Trophoblast cell (in vitro differentiated cells and primary cell): ENCODE measurements around the gene JOSD2.

Experiments
- DNase-seq, 2 donors: peaks; one replicate each; pipeline ENCODE4 v3.0.0-alpha.2; 2016
- H2AFZ ChIP-seq: 2 replicates; pipeline ENCODE4 v1.6.1; 2013; ENCODE audit warnings: low read length, moderate library complexity, mild to moderate bottlenecking; ENCODE audit not compliant: insufficient read depth, poor library complexity
- H2AK5ac ChIP-seq: 2 replicates; pipeline ENCODE4 v1.6.1; 2013; ENCODE audit warnings: mild to moderate bottlenecking, low read length
- H2BK120ac ChIP-seq: 2 replicates; pipeline ENCODE4 v1.6.1; 2013; ENCODE audit warnings: low read length, mild to moderate bottlenecking, moderate library complexity; ENCODE audit not compliant: insufficient read depth, poor library complexity
- H2BK12ac ChIP-seq: 2 replicates; pipeline ENCODE4 v1.6.1; 2013; ENCODE audit warnings: mild to moderate bottlenecking, low read length, moderate library complexity
- H2BK5ac ChIP-seq: 2 replicates; pipeline ENCODE4 v1.6.1; 2013; ENCODE audit warnings: low read length, low read depth, moderate library complexity, mild to moderate bottlenecking; ENCODE audit not compliant: poor library complexity
- H3K14ac ChIP-seq: 2 replicates; pipeline ENCODE4 v1.6.1; 2013; ENCODE audit warnings: mild to moderate bottlenecking, low read length
- H3K18ac ChIP-seq: 2 replicates; pipeline ENCODE4 v1.6.1; 2013; ENCODE audit warnings: mild to moderate bottlenecking, low read length
- H3K23ac ChIP-seq: 2 replicates; pipeline ENCODE4 v1.6.1; 2013; ENCODE audit warnings: low read length
- H3K27ac ChIP-seq: 2 replicates; pipeline ENCODE4 v1.5.1; 2013; ENCODE audit warnings: low read depth, mild to moderate bottlenecking, inconsistent platforms, low read length, moderate library complexity
- H3K27me3 ChIP-seq: 2 replicates; pipeline ENCODE4 v1.6.1; 2013; ENCODE audit warnings: inconsistent platforms, mild to moderate bottlenecking, low read length, moderate library complexity; ENCODE audit not compliant: insufficient read depth
- H3K36me3 ChIP-seq, 2 experiments: 1 replicate in 1 of 2; 2 replicates in 1 of 2; pipeline ENCODE4 v1.6.1; 2013; ENCODE audit warnings: low read length in 2 of 2, mild to moderate bottlenecking in 2 of 2, moderate library complexity in 1 of 2; ENCODE audit not compliant: insufficient read depth in 2 of 2, control insufficient read depth in 1 of 2
- H3K4ac ChIP-seq: 2 replicates; pipeline ENCODE4 v1.6.1; 2013; ENCODE audit warnings: low read depth, mild to moderate bottlenecking, low read length, moderate library complexity
- H3K4me1 ChIP-seq, 2 experiments: 1 replicate in 1 of 2; 2 replicates in 1 of 2; pipeline ENCODE4 v1.6.1; 2013; ENCODE audit warnings: low read length in 2 of 2, mild to moderate bottlenecking in 2 of 2, moderate library complexity in 1 of 2; ENCODE audit not compliant: insufficient read depth in 2 of 2, control insufficient read depth in 1 of 2
- H3K4me2 ChIP-seq: 2 replicates; pipeline ENCODE4 v1.6.1; 2013; ENCODE audit warnings: inconsistent platforms, mild to moderate bottlenecking, low read length, moderate library complexity
- H3K4me3 ChIP-seq: 2 replicates; pipeline ENCODE4 v1.5.1; 2013; ENCODE audit warnings: mild to moderate bottlenecking, low read depth, low read length, inconsistent platforms
- H3K79me1 ChIP-seq: one replicate; pipeline ENCODE4 v1.6.1; 2013; ENCODE audit warnings: low read length
- H3K79me2 ChIP-seq: 2 replicates; pipeline ENCODE4 v1.6.1; 2013; ENCODE audit warnings: low read length, mild to moderate bottlenecking; ENCODE audit not compliant: control insufficient read depth, insufficient read depth, poor library complexity
- H3K9ac ChIP-seq: 2 replicates; pipeline ENCODE4 v1.6.1; 2013; ENCODE audit warnings: mild to moderate bottlenecking, low read length
- H3K9me3 ChIP-seq: 2 replicates; pipeline ENCODE4 v1.6.1; 2013; ENCODE audit warnings: low read depth, mild to moderate bottlenecking, control low read depth, inconsistent platforms, low read length; ENCODE audit not compliant: insufficient read depth
- H4K12ac ChIP-seq: 2 replicates; pipeline ENCODE4 v1.6.1; 2013; ENCODE audit warnings: low read depth, mild to moderate bottlenecking, low read length, moderate library complexity
- H4K8ac ChIP-seq: 2 replicates; pipeline ENCODE4 v1.6.1; 2013; ENCODE audit warnings: low read depth, mild to moderate bottlenecking, low read length, moderate library complexity
- H4K91ac ChIP-seq: one replicate; pipeline ENCODE4 v1.6.1; 2013; ENCODE audit warnings: low read depth, mild to moderate bottlenecking, low read length, moderate library complexity
- WGBS: extraction: QIAGEN DNeasy Blood & Tissue Kit; methylation state at CpG from one replicate; pipeline ENCODE4 v1.1.7; 2013; ENCODE audit warnings: missing lambda C conversion rate; ENCODE audit not compliant: insufficient read length, insufficient coverage; ENCODE audit errors: extremely low coverage; 5-methylcytosine and 5-hydroxymethylcytosine counted together

JOSD2 gene

GRCh38 chr19:50514346-50515167 lies 3.6 kb upstream of the JOSD2 start:
- Histone ChIP-seq H3K4ac (no peak overlapping the region), H4K12ac (no peak overlapping the region), H3K4me1 (peaks cover 9 to 11% of the 10 kb centered on the region in 2 experiments), H3K27ac (no peak overlapping the region), H2AK5ac (no peak overlapping the region), H3K4me3 (no peak overlapping the region), H3K18ac (no peak overlapping the region), H2BK5ac (no peak overlapping the region), H2BK120ac (no peak overlapping the region), H3K14ac (no peak overlapping the region), H2AFZ (no peak overlapping the region), H2BK12ac (no peak overlapping the region), H4K91ac (no peak overlapping the region), H3K79me2 (peaks cover 5% of the 10 kb centered on the region), H3K27me3 (no peaks in the 10 kb centered on the region), H4K8ac (no peak overlapping the region), H3K9ac (no peak overlapping the region), H3K23ac (no peak overlapping the region), H3K4me2 (no peak overlapping the region), H3K79me1 (peaks cover 9% of the 10 kb centered on the region), H3K9me3 (peaks cover 16% of the 10 kb centered on the region), H3K36me3 (no peaks in the 10 kb centered on the region)
- WGBS, result no CpG with 5 or more reads among the region's 38 CpGs
- DNase-seq, result no peak

GRCh38 chr19:50513746-50514345 lies 2.9 kb upstream of the JOSD2 start, which contains the start of gene ASPDH:
ASPDH (minus strand) TSS chr19:50513913; CDS start chr19:50513823, 90 bp downstream.
- H3K79me1 ChIP-seq, result peaks cover 9% of the 10 kb centered on the region
- H3K79me2 ChIP-seq, result peaks cover 5% of the 10 kb centered on the region
- H3K36me3 ChIP-seq, result no peaks in the 10 kb centered on the region
- H4K91ac ChIP-seq, result no peak within 1 kb of the TSS
- no peaks in the 10 kb centered on the region for H3K27me3 ChIP-seq
- H2BK5ac ChIP-seq, result no peak within 1 kb of the TSS
- no peak within 1 kb of the TSS for H3K18ac ChIP-seq
- no peak within 1 kb of the TSS for H4K12ac ChIP-seq
- no peak within 1 kb of the TSS for H4K8ac ChIP-seq
- H2AFZ ChIP-seq, result no peak within 1 kb of the TSS
- no peak within 1 kb of the TSS for H2BK120ac ChIP-seq
- no peak within 1 kb of the TSS for H3K9ac ChIP-seq
- no peak within 1 kb of the TSS for H3K14ac ChIP-seq
- no peak within 1 kb of the TSS for H3K27ac ChIP-seq
- H3K4me2 ChIP-seq, result no peak within 1 kb of the TSS
- DNase-seq, result no peak
- H2AK5ac ChIP-seq, result no peak within 1 kb of the TSS
- no peak within 1 kb of the TSS for H2BK12ac ChIP-seq
- H3K23ac ChIP-seq, result no peak within 1 kb of the TSS
- no peak within 1 kb of the TSS for H3K4me3 ChIP-seq
- no CpG with 5 or more reads among the region's 22 CpGs for WGBS
- H3K9me3 ChIP-seq, result peaks cover 13% of the 10 kb centered on the region
- peaks cover 9 to 11% of the 10 kb centered on the region in 2 experiments for H3K4me1 ChIP-seq
- H3K4ac ChIP-seq, result no peak within 1 kb of the TSS

GRCh38 chr19:50512999-50513745 lies 2.2 kb upstream of the JOSD2 start:
- H3K79me1 ChIP-seq, result peaks cover 9% of the 10 kb centered on the region
- H2AK5ac ChIP-seq, result no peak overlapping the region
- no peak overlapping the region for H2BK120ac ChIP-seq
- no peak overlapping the region for H3K27ac ChIP-seq
- no peak for DNase-seq
- no peak overlapping the region for H3K4me2 ChIP-seq
- H3K4me3 ChIP-seq, result no peak overlapping the region
- no peaks in the 10 kb centered on the region for H3K36me3 ChIP-seq
- H2BK5ac ChIP-seq, result no peak overlapping the region
- H4K8ac ChIP-seq, result no peak overlapping the region
- H3K23ac ChIP-seq, result no peak overlapping the region
- H4K12ac ChIP-seq, result no peak overlapping the region
- H2BK12ac ChIP-seq, result no peak overlapping the region
- H3K27me3 ChIP-seq, result no peaks in the 10 kb centered on the region
- no peak overlapping the region for H3K18ac ChIP-seq
- peaks cover 9 to 11% of the 10 kb centered on the region in 2 experiments for H3K4me1 ChIP-seq
- peaks cover 8% of the 10 kb centered on the region for H3K9me3 ChIP-seq
- no peak overlapping the region for H3K14ac ChIP-seq
- H4K91ac ChIP-seq, result no peak overlapping the region
- no peak overlapping the region for H2AFZ ChIP-seq
- WGBS, result no CpG with 5 or more reads among the region's 12 CpGs
- H3K9ac ChIP-seq, result no peak overlapping the region
- peaks cover 5% of the 10 kb centered on the region for H3K79me2 ChIP-seq
- H3K4ac ChIP-seq, result no peak overlapping the region

- H4K8ac ChIP-seq, result peak overlapping the region; percentile 91
- no peak for DNase-seq
- H2BK120ac ChIP-seq, result no peak overlapping the region
- no peak overlapping the region for H2BK5ac ChIP-seq
- H2AK5ac ChIP-seq, result no peak overlapping the region
- H3K79me1 ChIP-seq, result peaks cover 9% of the 10 kb centered on the region
- H3K79me2 ChIP-seq, result peaks cover 5% of the 10 kb centered on the region
- H3K14ac ChIP-seq, result no peak overlapping the region
- peak overlapping the region; percentile 64 for H4K12ac ChIP-seq
- peaks cover 9 to 11% of the 10 kb centered on the region in 2 experiments for H3K4me1 ChIP-seq
- no CpG with 5 or more reads among the region's 36 CpGs for WGBS
- H3K27ac ChIP-seq, result no peak overlapping the region
- H2AFZ ChIP-seq, result no peak overlapping the region
- no peak overlapping the region for H3K4me2 ChIP-seq
- H3K4ac ChIP-seq, result no peak overlapping the region
- no peak overlapping the region for H3K23ac ChIP-seq
- H3K9me3 ChIP-seq, result peaks cover 5% of the 10 kb centered on the region
- no peak overlapping the region for H3K4me3 ChIP-seq
- H2BK12ac ChIP-seq, result no peak overlapping the region
- no peak overlapping the region for H3K18ac ChIP-seq
- H3K36me3 ChIP-seq, result no peaks in the 10 kb centered on the region
- H3K9ac ChIP-seq, result no peak overlapping the region
- H3K27me3 ChIP-seq, result no peaks in the 10 kb centered on the region
- no peak overlapping the region for H4K91ac ChIP-seq
These were observed 1.4 kb upstream of the JOSD2 start for GRCh38 chr19:50512112-50512998.
